B cell (primary cell): ENCODE data around the gene CRTAC1. TPM values are rescaled to one million over a fixed set of nuclear protein-coding genes. Genes with fewer than 3 reads are reported as not detected.

Source experiments
- ATAC-seq: fragments of 200-7000 bp; cut with Tn5 transposase; one replicate; pipeline ENCODE4 v1.10.0; 2021; ENCODE audit warnings: low read depth, mild to moderate bottlenecking, moderate number of reproducible peaks, moderate library complexity
- CTCF ChIA-PET: fragments of 350-600 bp; sonication (Branson Sonifier 250); formaldehyde crosslinking; loops from one replicate; lab custom pipeline; 2021; ENCODE audit warnings: antibody characterized with exemption, inconsistent platforms; lab: Charles Lee
- POLR2A ChIA-PET: fragments of 350-600 bp; sonication (Branson Sonifier 250); formaldehyde crosslinking; loops from one replicate; lab custom pipeline; 2021; ENCODE audit warnings: antibody characterized with exemption; lab: Charles Lee
- DNase-seq: peaks from one replicate; pipeline ENCODE4 v3.0.0; 2013
- H2AFZ ChIP-seq: 2 replicates; pipeline ENCODE4 v1.6.1; 2012; ENCODE audit warnings: mild to moderate bottlenecking, low read depth, low read length; ENCODE audit not compliant: insufficient read depth, poor library complexity, severe bottlenecking
- H3K27ac ChIP-seq, 2 donors: 1 replicate in 1 of 2; 2 replicates in 1 of 2; pipeline ENCODE4 v1.5.1; 2012 to 2013; ENCODE audit warnings: low read length in 2 of 2, mild to moderate bottlenecking in 2 of 2, moderate library complexity in 1 of 2
- H3K27me3 ChIP-seq, 4 experiments: fragments of 200-600 bp in 1 of 4; sonication (generic) in 1 of 4; replicated peaks in 1 of 4; 1 replicate in 2 of 4; 2 replicates in 2 of 4; pipeline versions ENCODE4 v1.6.1 to v1.7.0; 2013 to 2016; ENCODE audit warnings: low read length in 3 of 4, mild to moderate bottlenecking in 2 of 4, mixed read lengths in 1 of 4, moderate library complexity in 1 of 4; ENCODE audit not compliant: insufficient read depth in 4 of 4, control insufficient read depth in 3 of 4; ENCODE audit errors: control extremely low read depth in 1 of 4
- H3K36me3 ChIP-seq, 2 experiments: replicated peaks in 1 of 2; 1 replicate in 1 of 2; 2 replicates in 1 of 2; pipeline versions ENCODE4 v1.6.1 to v1.7.1; 2013; ENCODE audit warnings: low read length in 1 of 2; ENCODE audit not compliant: insufficient read depth in 2 of 2, control insufficient read depth in 1 of 2; ENCODE audit errors: control extremely low read depth in 1 of 2, extremely low read depth in 1 of 2
- H3K4me1 ChIP-seq, 2 donors: fragments of 200-600 bp in 1 of 2; sonication (generic) in 1 of 2; 1 replicate in 1 of 2; 2 replicates in 1 of 2; pipeline versions ENCODE4 v1.5.1 to v1.6.1; 2013 to 2017; ENCODE audit warnings: low read length in 2 of 2; ENCODE audit not compliant: control insufficient read depth in 2 of 2, insufficient read depth in 2 of 2
- H3K4me2 ChIP-seq: replicated peaks from 2 replicates; pipeline ENCODE3; 2012; ENCODE audit warnings: mild to moderate bottlenecking, low read depth, low read length; ENCODE audit not compliant: poor library complexity, severe bottlenecking
- H3K4me3 ChIP-seq, 5 experiments: fragments of 200-600 bp in 1 of 5; sonication (generic) in 1 of 5; 1 replicate in 3 of 5; 2 replicates in 2 of 5; pipeline versions ENCODE4 v1.5.1 to v1.7.0; 2011 to 2016; ENCODE audit warnings: low read length in 4 of 5, mild to moderate bottlenecking in 4 of 5, low read depth in 2 of 5, control low read depth in 1 of 5, moderate library complexity in 1 of 5; ENCODE audit not compliant: insufficient read depth in 1 of 5; ENCODE audit errors: control extremely low read depth in 1 of 5, extremely low read depth in 1 of 5
- H3K79me2 ChIP-seq: fragments of 200-600 bp; sonication (generic); one replicate; pipeline ENCODE4 v1.6.0; 2016; ENCODE audit warnings: low read length; ENCODE audit not compliant: control insufficient read depth, insufficient read depth
- H3K9ac ChIP-seq: fragments of 200-600 bp; sonication (generic); 2 replicates; pipeline ENCODE4 v1.6.1; 2017; ENCODE audit warnings: mild to moderate bottlenecking, low read length, moderate library complexity
- H3K9me3 ChIP-seq, 3 donors: one replicate each; pipeline versions ENCODE4 v1.6.1 to v1.7.1; 2013; ENCODE audit warnings: low read length in 2 of 3; ENCODE audit not compliant: control insufficient read depth in 2 of 3, insufficient read depth in 1 of 3; ENCODE audit errors: control extremely low read depth in 1 of 3
- H4K20me1 ChIP-seq: 2 replicates; pipeline ENCODE4 v1.6.0; 2012; ENCODE audit warnings: mild to moderate bottlenecking, low read length; ENCODE audit not compliant: insufficient read depth, control insufficient read depth, poor library complexity, severe bottlenecking
- H3K27ac Mint-ChIP-seq: one replicate; pipeline ENCODE4 v1.8.0; 2021; ENCODE audit warnings: mixed read lengths
- H3K27me3 Mint-ChIP-seq: one replicate; pipeline ENCODE4 v1.8.0; 2021; ENCODE audit warnings: mixed read lengths
- H3K4me1 Mint-ChIP-seq: one replicate; pipeline ENCODE4 v1.8.0; 2021; ENCODE audit warnings: mixed read lengths
- H3K4me3 Mint-ChIP-seq: one replicate; pipeline ENCODE4 v1.8.0; 2021; ENCODE audit warnings: mixed read lengths
- H3K9me3 Mint-ChIP-seq: one replicate; pipeline ENCODE4 v1.8.0; 2022; ENCODE audit warnings: mixed read lengths; ENCODE audit not compliant: insufficient read depth
- EZH2 ChIP-seq: IDR thresholded peaks from 2 replicates; pipeline ENCODE4 v1.6.1; 2012; ENCODE audit warnings: borderline replicate concordance, low read depth, mild to moderate bottlenecking, moderate library complexity, low read length; ENCODE audit not compliant: insufficient read depth, poor library complexity, severe bottlenecking
- WGBS: methylation state at CpG from one replicate; pipeline ENCODE4 v1.1.5; 2013; ENCODE audit warnings: missing lambda C conversion rate; ENCODE audit not compliant: insufficient coverage; 5-methylcytosine and 5-hydroxymethylcytosine counted together
- intact Hi-C: fragments of 100-400 bp; cut with micrococcal nuclease; formaldehyde crosslinking; loops from one replicate; pipeline ENCODE4 v1.10.0; 2022
- polyA plus RNA-seq: library from polyadenylated mRNA; depleted of rRNA; stranded (reverse); fragments of >200 nt; gene quantifications from 2 replicates; pipeline ENCODE4 v1.2.3, GENCODE V29; 2012
- total RNA-seq, 2 donors: library from RNA; stranded (reverse); fragments of 120-200 nt in 1 of 2; gene quantifications; 1 replicate in 1 of 2; 2 replicates in 1 of 2; pipeline versions ENCODE4 v1.2.3 to v1.2.4, GENCODE V29; 2013 to 2022
- TF ChIP-seq, protein P1 (sequence below): fragments of 200-600 bp; IDR thresholded peaks from one replicate; pipeline ENCODE4 v1.8.0; 2022; ENCODE audit warnings: antibody characterized with exemption, mild to moderate bottlenecking

CRTAC1 gene
- total and polyA plus RNA-seq, 2 donors (not counting 1 experiment from before 2014, with no cell fraction given): not detected

DNA sequence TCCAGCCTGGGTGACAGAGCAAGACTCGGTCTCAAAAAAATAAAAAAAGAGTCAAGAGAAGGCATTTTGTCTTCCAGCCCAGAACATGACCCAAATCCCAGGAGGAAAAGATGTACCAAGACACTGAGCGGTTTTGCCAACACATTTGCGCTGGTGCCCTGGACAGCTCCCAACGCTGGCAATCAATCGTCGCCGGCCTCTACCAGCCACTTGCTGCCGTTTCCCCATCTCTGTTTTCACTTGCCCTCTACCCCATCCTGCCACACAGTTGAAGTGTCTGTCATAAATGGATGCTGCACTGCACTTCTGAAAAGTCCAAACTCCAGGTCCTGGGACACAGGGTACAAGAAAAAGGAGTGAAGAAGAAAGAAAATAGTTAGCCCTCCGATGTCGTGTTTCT is 29.7 kb upstream of the CRTAC1 start:
- ChIA-PET CTCF (no interaction called here), POLR2A (no interaction called here)
- TF ChIP-seq, protein P1, sequence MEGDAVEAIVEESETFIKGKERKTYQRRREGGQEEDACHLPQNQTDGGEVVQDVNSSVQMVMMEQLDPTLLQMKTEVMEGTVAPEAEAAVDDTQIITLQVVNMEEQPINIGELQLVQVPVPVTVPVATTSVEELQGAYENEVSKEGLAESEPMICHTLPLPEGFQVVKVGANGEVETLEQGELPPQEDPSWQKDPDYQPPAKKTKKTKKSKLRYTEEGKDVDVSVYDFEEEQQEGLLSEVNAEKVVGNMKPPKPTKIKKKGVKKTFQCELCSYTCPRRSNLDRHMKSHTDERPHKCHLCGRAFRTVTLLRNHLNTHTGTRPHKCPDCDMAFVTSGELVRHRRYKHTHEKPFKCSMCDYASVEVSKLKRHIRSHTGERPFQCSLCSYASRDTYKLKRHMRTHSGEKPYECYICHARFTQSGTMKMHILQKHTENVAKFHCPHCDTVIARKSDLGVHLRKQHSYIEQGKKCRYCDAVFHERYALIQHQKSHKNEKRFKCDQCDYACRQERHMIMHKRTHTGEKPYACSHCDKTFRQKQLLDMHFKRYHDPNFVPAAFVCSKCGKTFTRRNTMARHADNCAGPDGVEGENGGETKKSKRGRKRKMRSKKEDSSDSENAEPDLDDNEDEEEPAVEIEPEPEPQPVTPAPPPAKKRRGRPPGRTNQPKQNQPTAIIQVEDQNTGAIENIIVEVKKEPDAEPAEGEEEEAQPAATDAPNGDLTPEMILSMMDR: no peak
- no peak for TF ChIP-seq EZH2
- ATAC-seq (no peak), DNase-seq (no peak)
- intact Hi-C loops: no loop called here
- Mint-ChIP-seq H3K27ac (no peak overlapping the region), H3K4me1 (peaks cover 6% of the 10 kb centered on the region), H3K9me3 (peaks cover 3% of the 10 kb centered on the region), H3K4me3 (no peak overlapping the region), H3K27me3 (peaks cover 41% of the 10 kb centered on the region)
- no peaks in the 10 kb centered on the region for H4K20me1 ChIP-seq
- H3K4me1 ChIP-seq: no peaks in the 10 kb centered on the region
- WGBS: 90% methylated on average over 7 of the region's 10 CpGs
- H3K36me3 ChIP-seq: no peaks in the 10 kb centered on the region
- H3K4me2 ChIP-seq: no peak overlapping the region
- H3K27me3 ChIP-seq: peaks cover 0 to 7% (median 0%) of the 10 kb centered on the region in 4 experiments
- H3K9ac ChIP-seq: no peak overlapping the region
- H2AFZ ChIP-seq: no peak overlapping the region
- H3K79me2 ChIP-seq: no peaks in the 10 kb centered on the region
- no peaks in the 10 kb centered on the region for H3K9me3 ChIP-seq
- H3K4me3 ChIP-seq: no peak overlapping the region
- H3K27ac ChIP-seq: no peak overlapping the region

DNA sequence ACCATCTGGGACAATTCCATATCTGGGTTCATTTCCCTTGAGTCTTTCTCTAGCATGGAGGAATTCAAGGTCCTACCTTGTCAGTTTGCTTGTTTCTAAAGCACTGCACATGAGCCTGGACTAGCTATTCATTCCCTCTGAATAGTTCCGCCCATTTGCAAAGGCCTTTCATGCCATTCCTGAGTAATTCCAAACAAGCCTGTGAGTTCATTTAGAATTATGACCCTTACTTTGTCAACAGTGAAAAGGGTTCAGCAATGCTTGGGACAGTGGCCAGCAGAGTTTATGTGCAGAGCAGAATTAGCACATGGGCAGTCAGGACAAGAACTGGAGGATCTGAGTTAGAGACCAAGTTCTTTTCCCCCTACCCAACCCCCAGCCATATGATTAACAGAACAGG is 27.9 kb upstream of the CRTAC1 start:
- Mint-ChIP-seq H3K27ac (no peak overlapping the region), H3K9me3 (peaks cover 3% of the 10 kb centered on the region), H3K4me1 (peaks cover 6% of the 10 kb centered on the region), H3K27me3 (peaks cover 40% of the 10 kb centered on the region), H3K4me3 (no peak overlapping the region)
- Histone ChIP-seq H4K20me1 (no peaks in the 10 kb centered on the region), H3K9me3 (no peaks in the 10 kb centered on the region), H3K4me2 (no peak overlapping the region), H3K4me3 (no peak overlapping the region), H3K4me1 (no peaks in the 10 kb centered on the region), H3K27ac (no peak overlapping the region), H3K79me2 (no peaks in the 10 kb centered on the region), H3K9ac (no peak overlapping the region), H2AFZ (no peak overlapping the region), H3K27me3 (peaks cover 0 to 7% (median 0%) of the 10 kb centered on the region in 4 experiments), H3K36me3 (no peaks in the 10 kb centered on the region)
- intact Hi-C loops: no loop called here
- ATAC-seq (no peak), DNase-seq (no peak)
- TF ChIP-seq EZH2: no peak
- TF ChIP-seq, protein P1: no peak
- POLR2A ChIA-PET: no interaction called here
- CTCF ChIA-PET: interaction anchor here (0.9 to 1.0 kb wide), 2 partner anchors 15 to 17 kb away, joined by 3 read pairs; no protein-coding TSS in a partner anchor
- WGBS: 100% methylated on average over 1 of the region's 1 CpG
